Neural cell (in vitro differentiated cells): ENCODE measurements around the gene PDE9A.

ENCODE experiments used
- EP300 ChIP-seq: fragments of 450-650 bp; conservative IDR thresholded peaks from 2 replicates; pipeline ENCODE4 v1.6.1; 2014; ENCODE audit warnings: antibody characterized with exemption, mild to moderate bottlenecking, moderate library complexity; ENCODE audit not compliant: poor library complexity, severe bottlenecking
- EZH2 ChIP-seq: fragments of 200-600, 300-800 bp; shearing (Covaris generic), sonication (generic); IDR thresholded peaks from 2 replicates; pipeline ENCODE4 v1.6.1; 2014; ENCODE audit warnings: antibody characterized with exemption, low read length, borderline replicate concordance, mild to moderate bottlenecking; ENCODE audit not compliant: insufficient read depth, poor library complexity, severe bottlenecking
- REST ChIP-seq: IDR thresholded peaks from 2 replicates; pipeline ENCODE4 v1.6.1; 2012; ENCODE audit warnings: borderline replicate concordance
- TF ChIP-seq, protein P1 (sequence below): fragments of 450-650 bp; IDR thresholded peaks from 2 replicates; pipeline ENCODE4 v1.5.1; 2014; ENCODE audit warnings: antibody characterized with exemption, mild to moderate bottlenecking, moderate library complexity; ENCODE audit not compliant: poor library complexity, severe bottlenecking

GRCh38 chr21:42777064-42777756 is 123.8 kb downstream of the PDE9A start:
- TF ChIP-seq EP300 (no peak), REST (no peak), EZH2 (no peak)
- TF ChIP-seq, protein P1, sequence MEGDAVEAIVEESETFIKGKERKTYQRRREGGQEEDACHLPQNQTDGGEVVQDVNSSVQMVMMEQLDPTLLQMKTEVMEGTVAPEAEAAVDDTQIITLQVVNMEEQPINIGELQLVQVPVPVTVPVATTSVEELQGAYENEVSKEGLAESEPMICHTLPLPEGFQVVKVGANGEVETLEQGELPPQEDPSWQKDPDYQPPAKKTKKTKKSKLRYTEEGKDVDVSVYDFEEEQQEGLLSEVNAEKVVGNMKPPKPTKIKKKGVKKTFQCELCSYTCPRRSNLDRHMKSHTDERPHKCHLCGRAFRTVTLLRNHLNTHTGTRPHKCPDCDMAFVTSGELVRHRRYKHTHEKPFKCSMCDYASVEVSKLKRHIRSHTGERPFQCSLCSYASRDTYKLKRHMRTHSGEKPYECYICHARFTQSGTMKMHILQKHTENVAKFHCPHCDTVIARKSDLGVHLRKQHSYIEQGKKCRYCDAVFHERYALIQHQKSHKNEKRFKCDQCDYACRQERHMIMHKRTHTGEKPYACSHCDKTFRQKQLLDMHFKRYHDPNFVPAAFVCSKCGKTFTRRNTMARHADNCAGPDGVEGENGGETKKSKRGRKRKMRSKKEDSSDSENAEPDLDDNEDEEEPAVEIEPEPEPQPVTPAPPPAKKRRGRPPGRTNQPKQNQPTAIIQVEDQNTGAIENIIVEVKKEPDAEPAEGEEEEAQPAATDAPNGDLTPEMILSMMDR, result no peak
